ENCODE results near the gene ICAM4. TPM values are rescaled to one million over a fixed set of nuclear protein-coding genes. Genes with fewer than 3 reads are reported as not detected.

ICAM4 gene
- total and polyA plus RNA-seq, 2 of the 8 experiments (the other 6 are each of a cell fraction or from before 2014, with no cell fraction given) = 1.5 to 4.1 TPM

GRCh38 chr19:10317045-10317856 is 30.5 kb downstream of the ICAM4 start (continued):
- TF ChIP-seq, protein P1, sequence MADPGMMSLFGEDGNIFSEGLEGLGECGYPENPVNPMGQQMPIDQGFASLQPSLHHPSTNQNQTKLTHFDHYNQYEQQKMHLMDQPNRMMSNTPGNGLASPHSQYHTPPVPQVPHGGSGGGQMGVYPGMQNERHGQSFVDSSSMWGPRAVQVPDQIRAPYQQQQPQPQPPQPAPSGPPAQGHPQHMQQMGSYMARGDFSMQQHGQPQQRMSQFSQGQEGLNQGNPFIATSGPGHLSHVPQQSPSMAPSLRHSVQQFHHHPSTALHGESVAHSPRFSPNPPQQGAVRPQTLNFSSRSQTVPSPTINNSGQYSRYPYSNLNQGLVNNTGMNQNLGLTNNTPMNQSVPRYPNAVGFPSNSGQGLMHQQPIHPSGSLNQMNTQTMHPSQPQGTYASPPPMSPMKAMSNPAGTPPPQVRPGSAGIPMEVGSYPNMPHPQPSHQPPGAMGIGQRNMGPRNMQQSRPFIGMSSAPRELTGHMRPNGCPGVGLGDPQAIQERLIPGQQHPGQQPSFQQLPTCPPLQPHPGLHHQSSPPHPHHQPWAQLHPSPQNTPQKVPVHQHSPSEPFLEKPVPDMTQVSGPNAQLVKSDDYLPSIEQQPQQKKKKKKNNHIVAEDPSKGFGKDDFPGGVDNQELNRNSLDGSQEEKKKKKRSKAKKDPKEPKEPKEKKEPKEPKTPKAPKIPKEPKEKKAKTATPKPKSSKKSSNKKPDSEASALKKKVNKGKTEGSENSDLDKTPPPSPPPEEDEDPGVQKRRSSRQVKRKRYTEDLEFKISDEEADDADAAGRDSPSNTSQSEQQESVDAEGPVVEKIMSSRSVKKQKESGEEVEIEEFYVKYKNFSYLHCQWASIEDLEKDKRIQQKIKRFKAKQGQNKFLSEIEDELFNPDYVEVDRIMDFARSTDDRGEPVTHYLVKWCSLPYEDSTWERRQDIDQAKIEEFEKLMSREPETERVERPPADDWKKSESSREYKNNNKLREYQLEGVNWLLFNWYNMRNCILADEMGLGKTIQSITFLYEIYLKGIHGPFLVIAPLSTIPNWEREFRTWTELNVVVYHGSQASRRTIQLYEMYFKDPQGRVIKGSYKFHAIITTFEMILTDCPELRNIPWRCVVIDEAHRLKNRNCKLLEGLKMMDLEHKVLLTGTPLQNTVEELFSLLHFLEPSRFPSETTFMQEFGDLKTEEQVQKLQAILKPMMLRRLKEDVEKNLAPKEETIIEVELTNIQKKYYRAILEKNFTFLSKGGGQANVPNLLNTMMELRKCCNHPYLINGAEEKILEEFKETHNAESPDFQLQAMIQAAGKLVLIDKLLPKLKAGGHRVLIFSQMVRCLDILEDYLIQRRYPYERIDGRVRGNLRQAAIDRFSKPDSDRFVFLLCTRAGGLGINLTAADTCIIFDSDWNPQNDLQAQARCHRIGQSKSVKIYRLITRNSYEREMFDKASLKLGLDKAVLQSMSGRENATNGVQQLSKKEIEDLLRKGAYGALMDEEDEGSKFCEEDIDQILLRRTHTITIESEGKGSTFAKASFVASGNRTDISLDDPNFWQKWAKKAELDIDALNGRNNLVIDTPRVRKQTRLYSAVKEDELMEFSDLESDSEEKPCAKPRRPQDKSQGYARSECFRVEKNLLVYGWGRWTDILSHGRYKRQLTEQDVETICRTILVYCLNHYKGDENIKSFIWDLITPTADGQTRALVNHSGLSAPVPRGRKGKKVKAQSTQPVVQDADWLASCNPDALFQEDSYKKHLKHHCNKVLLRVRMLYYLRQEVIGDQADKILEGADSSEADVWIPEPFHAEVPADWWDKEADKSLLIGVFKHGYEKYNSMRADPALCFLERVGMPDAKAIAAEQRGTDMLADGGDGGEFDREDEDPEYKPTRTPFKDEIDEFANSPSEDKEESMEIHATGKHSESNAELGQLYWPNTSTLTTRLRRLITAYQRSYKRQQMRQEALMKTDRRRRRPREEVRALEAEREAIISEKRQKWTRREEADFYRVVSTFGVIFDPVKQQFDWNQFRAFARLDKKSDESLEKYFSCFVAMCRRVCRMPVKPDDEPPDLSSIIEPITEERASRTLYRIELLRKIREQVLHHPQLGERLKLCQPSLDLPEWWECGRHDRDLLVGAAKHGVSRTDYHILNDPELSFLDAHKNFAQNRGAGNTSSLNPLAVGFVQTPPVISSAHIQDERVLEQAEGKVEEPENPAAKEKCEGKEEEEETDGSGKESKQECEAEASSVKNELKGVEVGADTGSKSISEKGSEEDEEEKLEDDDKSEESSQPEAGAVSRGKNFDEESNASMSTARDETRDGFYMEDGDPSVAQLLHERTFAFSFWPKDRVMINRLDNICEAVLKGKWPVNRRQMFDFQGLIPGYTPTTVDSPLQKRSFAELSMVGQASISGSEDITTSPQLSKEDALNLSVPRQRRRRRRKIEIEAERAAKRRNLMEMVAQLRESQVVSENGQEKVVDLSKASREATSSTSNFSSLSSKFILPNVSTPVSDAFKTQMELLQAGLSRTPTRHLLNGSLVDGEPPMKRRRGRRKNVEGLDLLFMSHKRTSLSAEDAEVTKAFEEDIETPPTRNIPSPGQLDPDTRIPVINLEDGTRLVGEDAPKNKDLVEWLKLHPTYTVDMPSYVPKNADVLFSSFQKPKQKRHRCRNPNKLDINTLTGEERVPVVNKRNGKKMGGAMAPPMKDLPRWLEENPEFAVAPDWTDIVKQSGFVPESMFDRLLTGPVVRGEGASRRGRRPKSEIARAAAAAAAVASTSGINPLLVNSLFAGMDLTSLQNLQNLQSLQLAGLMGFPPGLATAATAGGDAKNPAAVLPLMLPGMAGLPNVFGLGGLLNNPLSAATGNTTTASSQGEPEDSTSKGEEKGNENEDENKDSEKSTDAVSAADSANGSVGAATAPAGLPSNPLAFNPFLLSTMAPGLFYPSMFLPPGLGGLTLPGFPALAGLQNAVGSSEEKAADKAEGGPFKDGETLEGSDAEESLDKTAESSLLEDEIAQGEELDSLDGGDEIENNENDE (IDR thresholded peaks at IDR 0.05; ENCODE audit: insufficient replicate concordance, low read length) = no peak
- TF ChIP-seq, protein P2, sequence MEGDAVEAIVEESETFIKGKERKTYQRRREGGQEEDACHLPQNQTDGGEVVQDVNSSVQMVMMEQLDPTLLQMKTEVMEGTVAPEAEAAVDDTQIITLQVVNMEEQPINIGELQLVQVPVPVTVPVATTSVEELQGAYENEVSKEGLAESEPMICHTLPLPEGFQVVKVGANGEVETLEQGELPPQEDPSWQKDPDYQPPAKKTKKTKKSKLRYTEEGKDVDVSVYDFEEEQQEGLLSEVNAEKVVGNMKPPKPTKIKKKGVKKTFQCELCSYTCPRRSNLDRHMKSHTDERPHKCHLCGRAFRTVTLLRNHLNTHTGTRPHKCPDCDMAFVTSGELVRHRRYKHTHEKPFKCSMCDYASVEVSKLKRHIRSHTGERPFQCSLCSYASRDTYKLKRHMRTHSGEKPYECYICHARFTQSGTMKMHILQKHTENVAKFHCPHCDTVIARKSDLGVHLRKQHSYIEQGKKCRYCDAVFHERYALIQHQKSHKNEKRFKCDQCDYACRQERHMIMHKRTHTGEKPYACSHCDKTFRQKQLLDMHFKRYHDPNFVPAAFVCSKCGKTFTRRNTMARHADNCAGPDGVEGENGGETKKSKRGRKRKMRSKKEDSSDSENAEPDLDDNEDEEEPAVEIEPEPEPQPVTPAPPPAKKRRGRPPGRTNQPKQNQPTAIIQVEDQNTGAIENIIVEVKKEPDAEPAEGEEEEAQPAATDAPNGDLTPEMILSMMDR (IDR thresholded peaks at IDR 0.05; ENCODE audit: control extremely low read depth in 1 of 3, insufficient read depth in 1 of 3, low read depth in 1 of 3, low read length in 3 of 3) = no peak
- TF ChIP-seq EGR1 (IDR thresholded peaks at IDR 0.05; ENCODE audit: borderline replicate concordance, low read depth, low read length) (no peak), USF2 (IDR thresholded peaks at IDR 0.05; ENCODE audit: low read length) (no peak), SAP30 (IDR thresholded peaks at IDR 0.05; ENCODE audit: insufficient read depth, insufficient replicate concordance, low read length) (no peak)
